COLO668 (cell line): Measurements from ENCODE around the gene SLC30A3.

Experiments
- DNase-seq: peaks from one replicate; lab custom pipeline; 2025; ENCODE audit not compliant: unreplicated experiment; lab: John Stamatoyannopoulos, UW

SLC30A3 gene

GRCh38 chr2:27208486-27209050 is 54.3 kb downstream of the SLC30A3 start:
- no peak for DNase-seq

DNA sequence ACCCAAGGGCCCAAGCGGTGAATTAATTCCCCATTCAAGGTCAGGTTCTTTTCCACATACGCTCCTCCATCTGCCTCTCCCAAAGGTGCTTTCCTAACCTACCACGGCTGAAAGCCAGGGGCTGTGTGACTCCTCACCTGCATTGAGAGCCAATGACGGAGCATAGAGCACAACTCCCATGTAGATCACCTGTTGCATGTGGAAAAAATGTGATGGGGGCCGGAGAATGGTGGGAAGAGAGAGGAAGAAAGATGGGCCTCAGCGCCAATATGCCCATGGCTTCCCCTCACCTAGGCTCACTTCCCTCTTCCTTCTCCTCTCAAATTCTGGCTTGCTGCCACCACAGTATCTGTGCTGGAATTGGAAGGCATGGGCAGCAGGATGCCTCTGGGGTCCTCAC is 56.5 kb downstream of the SLC30A3 start:
- DNase-seq: no peak

GRCh38 chr2:27205206-27205605 is 57.6 kb downstream of the SLC30A3 start:
- no peak for DNase-seq

GRCh38 chr2:27204566-27204965 is 58.3 kb downstream of the SLC30A3 start:
- DNase-seq: no peak

DNA sequence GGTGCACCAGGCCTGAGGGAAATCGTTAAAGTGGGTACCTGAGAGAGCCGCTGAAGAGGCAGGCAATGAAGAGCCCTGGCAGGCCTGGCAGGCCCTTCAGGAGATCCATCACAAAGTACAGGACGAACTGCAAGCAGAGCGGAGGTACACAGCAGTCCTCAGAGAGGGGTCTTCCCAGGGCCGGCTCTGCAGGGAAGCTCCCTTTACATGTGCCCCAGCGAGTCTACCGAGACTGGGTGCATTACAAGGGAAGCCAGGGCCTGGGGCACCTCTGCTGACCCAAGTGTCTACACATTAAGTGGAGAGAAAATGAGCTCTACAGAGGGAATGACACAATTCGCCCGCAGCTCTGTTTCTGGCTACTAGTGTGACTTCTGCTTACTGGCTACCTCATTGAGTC is 59.1 kb downstream of the SLC30A3 start:
- DNase-seq: no peak
